ENCODE measurements around the gene RTP3.
"Not testable (repeated sequence)": the region's sequence is repeated elsewhere in the genome, so short reads cannot be mapped to it uniquely, and the experiment has no call there.

The RTP3 gene

GRCh38 chr3:46545818-46546630 lies 48.2 kb downstream of the RTP3 start:
- Mint-ChIP-seq H3K27ac (no peak overlapping the region), H3K27me3 (ENCODE audit: low read depth) (peaks cover 20% of the 10 kb centered on the region), H3K9me3 (peaks cover 7% of the 10 kb centered on the region), H3K4me1 (no peaks in the 10 kb centered on the region), H3K36me3 (ENCODE audit: low read depth) (no peaks in the 10 kb centered on the region), H3K4me3 (no peak overlapping the region)
- no peak for TF ChIP-seq CTCF (IDR thresholded peaks at IDR 0.05; ENCODE audit: unreplicated experiment in 3 of 3)

GRCh38 chr3:46546896-46547440 lies 49.2 kb downstream of the RTP3 start:
- Mint-ChIP-seq H3K4me1 (no peaks in the 10 kb centered on the region), H3K9me3 (peaks cover 7% of the 10 kb centered on the region), H3K4me3 (no peak overlapping the region), H3K27ac (no peak overlapping the region), H3K27me3 (ENCODE audit: low read depth) (peaks cover 22% of the 10 kb centered on the region), H3K36me3 (ENCODE audit: low read depth) (no peaks in the 10 kb centered on the region)
- no peak for TF ChIP-seq CTCF (IDR thresholded peaks at IDR 0.05; ENCODE audit: unreplicated experiment in 3 of 3)

DNA sequence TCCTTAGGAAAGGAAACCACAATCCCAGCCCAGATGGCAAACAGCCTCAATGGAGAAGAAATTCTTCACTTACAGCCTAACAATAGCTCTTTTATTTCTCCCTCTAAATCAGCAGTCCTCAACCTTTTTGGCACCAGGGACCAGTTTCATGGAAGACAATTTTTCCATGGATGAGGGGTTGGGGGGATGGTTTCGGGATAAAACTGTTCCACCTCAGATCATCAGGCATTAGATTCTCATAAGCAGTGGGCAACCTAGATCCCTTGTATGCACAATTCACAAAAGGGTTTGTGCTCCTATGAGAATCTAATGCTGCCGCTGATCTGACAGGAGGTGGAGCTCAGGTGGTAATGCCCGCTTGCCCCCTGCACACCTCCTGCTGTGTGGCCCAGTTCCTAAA lies 50.8 kb downstream of the RTP3 start:
- not testable (repeated sequence) for H3K36me3 Mint-ChIP-seq (ENCODE audit: low read depth); H3K4me1 Mint-ChIP-seq; H3K27ac Mint-ChIP-seq; H3K4me3 Mint-ChIP-seq; H3K9me3 Mint-ChIP-seq
- peaks cover 25% of the 10 kb centered on the region for H3K27me3 Mint-ChIP-seq (ENCODE audit: low read depth)

GRCh38 chr3:46549408-46549904 lies 51.7 kb downstream of the RTP3 start:
- Mint-ChIP-seq H3K36me3 (ENCODE audit: low read depth) (no peaks in the 10 kb centered on the region), H3K27ac (no peak overlapping the region), H3K4me1 (no peaks in the 10 kb centered on the region), H3K4me3 (no peak overlapping the region), H3K9me3 (peaks cover 7% of the 10 kb centered on the region), H3K27me3 (ENCODE audit: low read depth) (peaks cover 21% of the 10 kb centered on the region)
- TF ChIP-seq CTCF (IDR thresholded peaks at IDR 0.05; ENCODE audit: unreplicated experiment in 3 of 3): no peak

DNA sequence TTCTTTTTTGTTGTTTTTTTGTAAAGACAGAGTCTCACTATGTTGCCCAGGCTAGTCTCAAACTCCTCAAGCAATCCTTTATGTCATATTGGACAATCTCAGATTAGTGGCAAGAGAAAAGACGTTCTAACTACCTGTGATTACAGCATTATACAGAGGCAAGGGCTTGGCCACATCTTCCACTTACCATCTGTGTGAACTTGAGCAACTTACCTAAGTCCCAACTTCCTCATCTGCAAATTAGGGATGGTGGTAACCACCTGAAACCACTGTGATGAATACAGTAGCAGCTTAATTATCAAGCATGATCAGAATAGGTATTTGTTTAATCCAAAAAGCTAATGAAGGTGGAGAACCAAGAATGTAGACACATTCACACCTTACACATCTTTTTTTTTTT lies 52.2 kb downstream of the RTP3 start:
- TF ChIP-seq CTCF (IDR thresholded peaks at IDR 0.05; ENCODE audit: unreplicated experiment in 3 of 3): no peak
- Mint-ChIP-seq H3K27ac (no peak overlapping the region), H3K27me3 (ENCODE audit: low read depth) (peaks cover 17% of the 10 kb centered on the region), H3K4me1 (no peaks in the 10 kb centered on the region), H3K36me3 (ENCODE audit: low read depth) (no peaks in the 10 kb centered on the region), H3K9me3 (peaks cover 11% of the 10 kb centered on the region), H3K4me3 (no peak overlapping the region)
